ENCODE data around the gene SIRPB2.

Gene SIRPB2

DNA sequence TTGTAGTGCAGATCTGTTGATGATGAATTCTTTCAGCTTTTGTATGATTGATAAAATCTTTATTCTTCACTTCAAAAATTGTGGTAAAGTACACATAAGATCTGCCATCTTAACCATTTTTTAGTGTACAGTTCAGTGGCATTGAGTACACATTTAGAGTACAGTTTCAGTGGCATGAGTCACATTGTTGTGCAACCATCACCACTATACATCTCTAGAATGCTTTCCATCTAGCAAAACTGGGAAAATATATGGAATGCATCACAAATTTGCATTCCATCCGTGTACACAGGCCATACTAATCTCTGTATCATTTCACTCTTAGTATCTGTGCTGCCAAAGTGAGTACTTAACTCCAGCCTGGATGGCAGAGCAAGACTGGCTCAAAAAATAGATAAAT lies 37.6 kb upstream of the SIRPB2 start:
- Histone ChIP-seq H3K27ac (no peak overlapping the region), H3K79me2 (ENCODE audit: insufficient read depth, low read depth) (no peaks in the 10 kb centered on the region), H3K4me3 (IDR thresholded peaks at IDR 0.05; ENCODE audit: insufficient read depth, low read depth, low read length) (no peak overlapping the region), H3K4me1 (ENCODE audit: low read depth, poor library complexity, severe bottlenecking) (no peaks in the 10 kb centered on the region), H3K36me3 (ENCODE audit: insufficient read depth) (no peaks in the 10 kb centered on the region), H3K9ac (no peak overlapping the region), H3K4me2 (no peak overlapping the region), H2AFZ (ENCODE audit: low read depth) (no peak overlapping the region), H4K20me1 (ENCODE audit: insufficient read depth) (no peaks in the 10 kb centered on the region), H3K27me3 (ENCODE audit: insufficient read depth, low read depth) (no peaks in the 10 kb centered on the region)
- TF ChIP-seq, protein P1, sequence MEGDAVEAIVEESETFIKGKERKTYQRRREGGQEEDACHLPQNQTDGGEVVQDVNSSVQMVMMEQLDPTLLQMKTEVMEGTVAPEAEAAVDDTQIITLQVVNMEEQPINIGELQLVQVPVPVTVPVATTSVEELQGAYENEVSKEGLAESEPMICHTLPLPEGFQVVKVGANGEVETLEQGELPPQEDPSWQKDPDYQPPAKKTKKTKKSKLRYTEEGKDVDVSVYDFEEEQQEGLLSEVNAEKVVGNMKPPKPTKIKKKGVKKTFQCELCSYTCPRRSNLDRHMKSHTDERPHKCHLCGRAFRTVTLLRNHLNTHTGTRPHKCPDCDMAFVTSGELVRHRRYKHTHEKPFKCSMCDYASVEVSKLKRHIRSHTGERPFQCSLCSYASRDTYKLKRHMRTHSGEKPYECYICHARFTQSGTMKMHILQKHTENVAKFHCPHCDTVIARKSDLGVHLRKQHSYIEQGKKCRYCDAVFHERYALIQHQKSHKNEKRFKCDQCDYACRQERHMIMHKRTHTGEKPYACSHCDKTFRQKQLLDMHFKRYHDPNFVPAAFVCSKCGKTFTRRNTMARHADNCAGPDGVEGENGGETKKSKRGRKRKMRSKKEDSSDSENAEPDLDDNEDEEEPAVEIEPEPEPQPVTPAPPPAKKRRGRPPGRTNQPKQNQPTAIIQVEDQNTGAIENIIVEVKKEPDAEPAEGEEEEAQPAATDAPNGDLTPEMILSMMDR (conservative IDR thresholded peaks at IDR 0.05; ENCODE audit: low read depth, low read length) = no peak

DNA sequence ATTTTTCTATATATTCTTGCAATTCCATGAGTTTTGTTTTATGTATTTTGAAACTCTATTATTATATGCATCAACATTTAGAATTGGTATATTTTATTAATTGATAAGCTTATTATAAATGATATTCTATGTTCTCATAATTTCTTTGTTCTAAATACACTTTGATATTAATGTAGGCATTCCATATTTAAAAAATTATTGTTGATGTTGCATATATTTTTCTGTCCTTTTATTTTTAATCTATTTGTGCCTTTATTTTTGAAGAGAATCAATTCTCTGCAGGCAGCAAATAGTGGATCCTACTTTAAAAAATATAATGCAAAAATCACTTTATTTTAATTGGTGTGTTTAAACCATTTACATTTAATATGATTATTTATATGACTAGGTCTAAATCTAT lies 36.7 kb upstream of the SIRPB2 start:
- Histone ChIP-seq H3K4me2 (no peak overlapping the region), H3K27me3 (ENCODE audit: insufficient read depth, low read depth) (no peaks in the 10 kb centered on the region), H3K4me1 (ENCODE audit: low read depth, poor library complexity, severe bottlenecking) (no peaks in the 10 kb centered on the region), H2AFZ (ENCODE audit: low read depth) (no peak overlapping the region), H3K4me3 (IDR thresholded peaks at IDR 0.05; ENCODE audit: insufficient read depth, low read depth, low read length) (no peak overlapping the region), H3K36me3 (ENCODE audit: insufficient read depth) (no peaks in the 10 kb centered on the region), H3K27ac (no peak overlapping the region), H4K20me1 (ENCODE audit: insufficient read depth) (no peaks in the 10 kb centered on the region), H3K79me2 (ENCODE audit: insufficient read depth, low read depth) (no peaks in the 10 kb centered on the region), H3K9ac (no peak overlapping the region)
- TF ChIP-seq, protein P1 (conservative IDR thresholded peaks at IDR 0.05; ENCODE audit: low read depth, low read length) = no peak

DNA sequence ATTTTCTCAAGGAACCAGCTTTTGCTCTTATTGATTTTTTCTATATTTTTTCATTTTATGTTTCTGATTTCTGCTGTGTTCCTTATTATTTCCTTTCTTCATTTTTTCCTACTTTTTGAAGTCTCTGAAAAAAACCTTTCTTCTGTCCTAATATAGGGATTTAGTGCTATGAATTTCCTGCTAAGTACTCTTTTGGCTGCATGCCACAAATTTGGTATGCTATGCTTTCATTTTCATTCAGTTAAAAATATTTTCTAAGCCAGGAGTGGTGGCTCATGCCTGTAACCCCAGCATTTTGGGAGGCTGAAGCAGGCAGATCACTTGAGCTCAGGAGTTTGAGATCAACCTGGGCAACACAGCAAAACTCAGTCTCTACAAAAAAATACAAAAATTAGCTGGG lies 35.7 kb upstream of the SIRPB2 start:
- Histone ChIP-seq H3K79me2 (ENCODE audit: insufficient read depth, low read depth) (no peaks in the 10 kb centered on the region), H3K9ac (no peak overlapping the region), H3K27ac (no peak overlapping the region), H3K4me3 (IDR thresholded peaks at IDR 0.05; ENCODE audit: insufficient read depth, low read depth, low read length) (no peak overlapping the region), H2AFZ (ENCODE audit: low read depth) (no peak overlapping the region), H3K4me2 (no peak overlapping the region), H3K36me3 (ENCODE audit: insufficient read depth) (no peaks in the 10 kb centered on the region), H3K27me3 (ENCODE audit: insufficient read depth, low read depth) (no peaks in the 10 kb centered on the region), H3K4me1 (ENCODE audit: low read depth, poor library complexity, severe bottlenecking) (no peaks in the 10 kb centered on the region), H4K20me1 (ENCODE audit: insufficient read depth) (no peaks in the 10 kb centered on the region)
- TF ChIP-seq, protein P1 (conservative IDR thresholded peaks at IDR 0.05; ENCODE audit: low read depth, low read length) = no peak

DNA sequence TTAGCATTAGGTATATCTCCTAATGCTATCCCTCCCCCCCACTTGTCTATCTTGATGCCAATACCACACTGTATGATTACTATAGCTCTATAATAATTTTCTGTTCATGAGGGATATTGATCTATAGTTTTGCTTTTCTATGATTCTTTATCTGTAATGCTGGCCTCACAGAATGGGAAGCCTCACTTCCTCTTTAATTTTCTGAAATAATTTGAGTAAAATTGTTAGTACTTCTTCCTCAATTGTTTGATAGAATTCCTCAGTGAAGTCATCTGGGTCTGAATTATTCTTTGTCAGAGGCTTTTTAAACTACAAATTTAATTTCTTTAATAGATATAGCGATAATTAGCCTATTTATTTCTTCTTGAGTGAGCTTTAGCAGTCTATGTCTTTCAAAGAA lies 35.1 kb upstream of the SIRPB2 start:
- Histone ChIP-seq H3K4me1 (ENCODE audit: low read depth, poor library complexity, severe bottlenecking) (no peaks in the 10 kb centered on the region), H3K27ac (no peak overlapping the region), H2AFZ (ENCODE audit: low read depth) (no peak overlapping the region), H3K4me2 (no peak overlapping the region), H3K4me3 (IDR thresholded peaks at IDR 0.05; ENCODE audit: insufficient read depth, low read depth, low read length) (no peak overlapping the region), H4K20me1 (ENCODE audit: insufficient read depth) (no peaks in the 10 kb centered on the region), H3K36me3 (ENCODE audit: insufficient read depth) (no peaks in the 10 kb centered on the region), H3K79me2 (ENCODE audit: insufficient read depth, low read depth) (no peaks in the 10 kb centered on the region), H3K27me3 (ENCODE audit: insufficient read depth, low read depth) (no peaks in the 10 kb centered on the region), H3K9ac (no peak overlapping the region)
- TF ChIP-seq, protein P1 (conservative IDR thresholded peaks at IDR 0.05; ENCODE audit: low read depth, low read length) = no peak

DNA sequence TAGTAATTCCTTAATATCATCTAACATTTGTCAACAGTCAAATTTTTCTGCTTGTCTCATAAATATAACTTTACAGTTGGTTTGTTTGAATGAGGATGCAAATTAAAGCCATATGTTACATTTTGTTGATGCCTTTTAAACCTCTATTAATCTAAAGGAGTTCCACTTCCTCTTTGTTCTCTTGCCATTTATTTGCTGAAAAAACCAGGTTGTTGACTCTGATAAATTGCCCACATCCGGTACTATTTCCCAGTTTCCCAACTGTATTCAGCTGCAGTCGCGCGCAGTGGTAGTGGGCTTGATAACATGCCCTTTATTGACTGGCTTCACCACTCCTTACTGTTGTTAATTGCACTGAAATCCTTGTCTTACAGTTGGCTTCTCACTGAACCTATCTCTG lies 32.8 kb upstream of the SIRPB2 start:
- H3K36me3 ChIP-seq (ENCODE audit: insufficient read depth) = no peaks in the 10 kb centered on the region
- no peak overlapping the region for H3K4me2 ChIP-seq
- H2AFZ ChIP-seq (ENCODE audit: low read depth) = no peak overlapping the region
- H3K79me2 ChIP-seq (ENCODE audit: insufficient read depth, low read depth) = no peaks in the 10 kb centered on the region
- no peak overlapping the region for H3K9ac ChIP-seq
- H3K27ac ChIP-seq = no peak overlapping the region
- H3K4me1 ChIP-seq (ENCODE audit: low read depth, poor library complexity, severe bottlenecking) = no peaks in the 10 kb centered on the region
- H3K4me3 ChIP-seq (IDR thresholded peaks at IDR 0.05; ENCODE audit: insufficient read depth, low read depth, low read length) = no peak overlapping the region
- TF ChIP-seq, protein P1 (conservative IDR thresholded peaks at IDR 0.05; ENCODE audit: low read depth, low read length) = no peak
- H3K27me3 ChIP-seq (ENCODE audit: insufficient read depth, low read depth) = no peaks in the 10 kb centered on the region
- no peaks in the 10 kb centered on the region for H4K20me1 ChIP-seq (ENCODE audit: insufficient read depth)
